Endothelial cell of umbilical vein (primary cell): ENCODE data around the gene DLGAP1. TPM values are rescaled to one million over a fixed set of nuclear protein-coding genes. Genes with fewer than 3 reads are reported as not detected.

Experiments
- BruUV-seq: library from RNA; stranded (reverse); fragments of 400-500 nt; replicated peaks from 2 replicates; lab custom pipeline; 2021; lab: Mats Ljungman, UMichigan
- CTCF ChIA-PET: fragments of 300-600, 350-600 bp; sonication (Branson Sonifier 250); formaldehyde crosslinking; loops from one replicate; lab custom pipeline; 2021; ENCODE audit warnings: antibody characterized with exemption, inconsistent platforms; lab: Charles Lee
- POLR2A ChIA-PET: fragments of 300-600, 350-600 bp; sonication (Branson Sonifier 250); formaldehyde crosslinking; loops from one replicate; lab custom pipeline; 2021; ENCODE audit warnings: antibody characterized with exemption, inconsistent platforms; lab: Charles Lee
- DNase-seq: peaks from one replicate; pipeline ENCODE4 v3.0.0-alpha.2; 2011; ENCODE audit warnings: low read depth, low spot score
- FAIRE-seq: peaks from 2 replicates; lab custom pipeline; 2011; peaks lifted over from hg19 to GRCh38; lab: Jason Lieb, UNC
- H2AFZ ChIP-seq: 2 replicates; pipeline ENCODE4 v1.6.0; 2012; ENCODE audit warnings: low read depth, low read length, control low read depth, inconsistent platforms
- H3K27ac ChIP-seq: 2 replicates; pipeline ENCODE4 v1.5.1; 2011; ENCODE audit warnings: low read depth, mild to moderate bottlenecking, control low read depth, low read length, moderate library complexity; ENCODE audit not compliant: insufficient read depth
- H3K27me3 ChIP-seq, 2 experiments: 2 replicates each; pipeline versions ENCODE4 v1.6.0 to v1.6.1; 2011; ENCODE audit warnings: low read length in 2 of 2, mixed read lengths in 1 of 2; ENCODE audit not compliant: control insufficient read depth in 2 of 2, insufficient read depth in 2 of 2
- H3K36me3 ChIP-seq, 2 experiments: 2 replicates in 1 of 2; 3 replicates in 1 of 2; pipeline ENCODE4 v1.5.1; 2011; ENCODE audit warnings: low read length in 2 of 2, mild to moderate bottlenecking in 1 of 2, moderate library complexity in 1 of 2; ENCODE audit not compliant: control insufficient read depth in 2 of 2, insufficient read depth in 2 of 2; ENCODE audit errors: extremely low read depth in 1 of 2
- H3K4me1 ChIP-seq: 3 replicates; pipeline ENCODE4 v1.5.1; 2011; ENCODE audit warnings: mild to moderate bottlenecking, low read length; ENCODE audit not compliant: control insufficient read depth, insufficient read depth; ENCODE audit errors: extremely low read depth
- H3K4me2 ChIP-seq: 2 replicates; pipeline ENCODE4 v1.6.1; 2011; ENCODE audit warnings: low read length, control low read depth, mixed read lengths; ENCODE audit not compliant: insufficient read depth
- H3K4me3 ChIP-seq, 3 experiments: fragments of 200-600 bp in 1 of 3; sonication (generic), shearing (Covaris generic) in 1 of 3; replicated peaks in 1 of 3; 2 replicates each; pipeline ENCODE4 v1.5.1; 2011 to 2016; ENCODE audit warnings: control low read depth in 3 of 3, low read length in 3 of 3, mild to moderate bottlenecking in 2 of 3, inconsistent platforms in 1 of 3, low read depth in 1 of 3, moderate library complexity in 1 of 3; ENCODE audit not compliant: insufficient read depth in 1 of 3
- H3K79me2 ChIP-seq: 2 replicates; pipeline ENCODE4 v1.6.0; 2012; ENCODE audit warnings: low read length, inconsistent platforms; ENCODE audit not compliant: control insufficient read depth, insufficient read depth
- H3K9ac ChIP-seq: replicated peaks from 2 replicates; pipeline ENCODE3; 2011; ENCODE audit warnings: low read length, control low read depth; ENCODE audit not compliant: insufficient read depth; ENCODE audit errors: extremely low read depth
- H3K9me1 ChIP-seq: replicated peaks from 3 replicates; pipeline ENCODE4 v1.6.0; 2011; ENCODE audit warnings: mild to moderate bottlenecking, low read length; ENCODE audit not compliant: control insufficient read depth, insufficient read depth; ENCODE audit errors: extremely low read depth
- H3K9me3 ChIP-seq: replicated peaks from 2 replicates; pipeline ENCODE4 v1.5.1; 2012; ENCODE audit warnings: low read length, inconsistent platforms; ENCODE audit not compliant: control insufficient read depth, insufficient read depth
- H4K20me1 ChIP-seq: replicated peaks from 2 replicates; pipeline ENCODE3; 2011; ENCODE audit warnings: mild to moderate bottlenecking, low read length; ENCODE audit not compliant: control insufficient read depth, insufficient read depth; ENCODE audit errors: extremely low read depth
- EZH2 ChIP-seq: IDR thresholded peaks from 2 replicates; pipeline ENCODE4 v1.6.1; 2012; ENCODE audit warnings: borderline replicate concordance, low read depth, mild to moderate bottlenecking, moderate library complexity, low read length, inconsistent platforms; ENCODE audit not compliant: severe bottlenecking
- MYC ChIP-seq: IDR thresholded peaks from one replicate; pipeline ENCODE4 v1.6.1; 2011; ENCODE audit warnings: mild to moderate bottlenecking, low read depth, low read length
- POLR2A ChIP-seq: IDR thresholded peaks from 2 replicates; pipeline ENCODE4 v1.6.1; 2012; ENCODE audit warnings: low read depth, mild to moderate bottlenecking, control low read depth, low read length
- POLR2AphosphoS5 ChIP-seq: IDR thresholded peaks from 2 replicates; pipeline ENCODE4 v1.6.1; 2012; ENCODE audit warnings: low read depth, mild to moderate bottlenecking, control low read depth, low read length, moderate library complexity; ENCODE audit not compliant: insufficient read depth
- dilution Hi-C: fragments of 300-500 bp; cut with MboI; formaldehyde crosslinking; loops from one replicate; pipeline ENCODE4 v1.15.0; 2019; ENCODE audit warnings: low sequenced_read_pairs; ENCODE audit not compliant: extremely low pct_ligation_motif_present
- intact Hi-C: fragments of 100-400 bp; cut with micrococcal nuclease; formaldehyde crosslinking; loops from one replicate; pipeline ENCODE4 v1.10.0; 2022
- polyA plus RNA-seq, 4 experiments: library from polyadenylated mRNA; depleted of rRNA in 3 of 4; stranded (reverse) in 3 of 4; unstranded in 1 of 4; fragments of >200 nt; gene quantifications; 2 replicates each; pipeline versions ENCODE4 v1.2.1 to v1.2.3, GENCODE V29; 2011 to 2012; ENCODE audit warnings: missing spikeins in 1 of 4
- total RNA-seq: library from RNA; stranded (reverse); gene quantifications from 2 replicates; pipeline ENCODE4 v1.2.3, GENCODE V29; 2021
- TF ChIP-seq, protein P1 (sequence below), 2 donors: IDR thresholded peaks; 1 replicate in 1 of 2; 2 replicates in 1 of 2; pipeline ENCODE4 v1.5.1; 2011; ENCODE audit warnings: low read length in 2 of 2, mild to moderate bottlenecking in 2 of 2, moderate library complexity in 2 of 2, control low read depth in 1 of 2, inconsistent platforms in 1 of 2, low read depth in 1 of 2; ENCODE audit not compliant: insufficient read depth in 1 of 2; ENCODE audit errors: extremely low read depth in 1 of 2
- TF ChIP-seq, protein P2 (sequence below): IDR thresholded peaks from 2 replicates; pipeline ENCODE4 v1.6.1; 2011; ENCODE audit not compliant: insufficient read depth, insufficient read length

Gene DLGAP1
- total and polyA plus RNA-seq, 2 donors (not counting 3 experiments of a cell fraction or from before 2014, with no cell fraction given): 0.04 TPM; not detected in 1

DNA sequence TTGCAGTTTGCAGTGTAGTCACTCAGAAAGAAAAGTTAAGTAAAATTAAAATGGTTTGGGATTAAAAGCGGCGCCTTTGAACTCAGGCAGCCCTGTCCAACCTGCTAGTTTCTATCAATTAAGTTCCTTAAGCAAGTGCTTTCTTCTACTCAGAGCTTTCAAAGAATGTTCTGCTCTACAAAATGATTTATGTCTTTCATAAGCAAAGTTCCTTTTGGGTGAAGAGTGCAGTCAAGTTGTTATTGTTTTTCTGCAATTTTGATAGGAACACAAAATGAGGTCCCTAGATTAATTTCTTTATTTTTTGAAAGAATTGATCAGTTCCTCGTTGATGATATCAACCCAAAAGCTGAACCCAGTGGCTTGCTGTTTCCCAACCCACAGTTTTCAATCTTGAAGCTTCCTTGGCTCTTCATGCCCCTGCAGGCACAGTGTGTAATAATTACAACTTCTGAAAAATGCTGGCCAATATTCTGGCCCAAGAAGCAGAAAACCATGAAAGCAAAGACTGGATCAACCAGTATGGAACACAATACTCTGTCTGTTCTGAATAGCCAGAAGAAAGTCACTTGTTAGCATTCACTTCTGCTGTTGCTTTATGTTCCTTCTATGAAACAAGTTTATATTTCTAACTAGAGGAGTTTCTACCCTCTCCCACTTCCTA lies 916.0 kb downstream of the DLGAP1 start:
- intact Hi-C loops: no loop called here
- no peaks in the 10 kb centered on the region for H4K20me1 ChIP-seq

More for the DNA sequence above, 916.0 kb downstream of the DLGAP1 start:
- CTCF ChIA-PET: interaction anchor here (1.0 to 1.6 kb wide), 3 partner anchors 10 to 127 kb away, joined by 3 to 4 read pairs (median 3); no protein-coding TSS in a partner anchor
- Histone ChIP-seq H3K4me3 (no peak overlapping the region), H3K9me3 (no peaks in the 10 kb centered on the region), H3K4me1 (no peaks in the 10 kb centered on the region), H3K79me2 (no peaks in the 10 kb centered on the region), H2AFZ (no peak overlapping the region), H3K36me3 (no peaks in the 10 kb centered on the region), H3K27me3 (peaks cover 6 to 11% of the 10 kb centered on the region in 2 experiments), H3K9ac (no peak overlapping the region), H3K4me2 (no peak overlapping the region), H3K27ac (no peak overlapping the region), H3K9me1 (no peaks in the 10 kb centered on the region)
- DNase-seq: no peak
- no TSS peak for BruUV-seq
- no peak for FAIRE-seq
- dilution Hi-C loops: no loop called here
- POLR2A ChIA-PET: no interaction called here
- TF ChIP-seq POLR2AphosphoS5 (no peak), MYC (no peak), POLR2A (no peak), EZH2 (no peak)
- TF ChIP-seq, protein P1, sequence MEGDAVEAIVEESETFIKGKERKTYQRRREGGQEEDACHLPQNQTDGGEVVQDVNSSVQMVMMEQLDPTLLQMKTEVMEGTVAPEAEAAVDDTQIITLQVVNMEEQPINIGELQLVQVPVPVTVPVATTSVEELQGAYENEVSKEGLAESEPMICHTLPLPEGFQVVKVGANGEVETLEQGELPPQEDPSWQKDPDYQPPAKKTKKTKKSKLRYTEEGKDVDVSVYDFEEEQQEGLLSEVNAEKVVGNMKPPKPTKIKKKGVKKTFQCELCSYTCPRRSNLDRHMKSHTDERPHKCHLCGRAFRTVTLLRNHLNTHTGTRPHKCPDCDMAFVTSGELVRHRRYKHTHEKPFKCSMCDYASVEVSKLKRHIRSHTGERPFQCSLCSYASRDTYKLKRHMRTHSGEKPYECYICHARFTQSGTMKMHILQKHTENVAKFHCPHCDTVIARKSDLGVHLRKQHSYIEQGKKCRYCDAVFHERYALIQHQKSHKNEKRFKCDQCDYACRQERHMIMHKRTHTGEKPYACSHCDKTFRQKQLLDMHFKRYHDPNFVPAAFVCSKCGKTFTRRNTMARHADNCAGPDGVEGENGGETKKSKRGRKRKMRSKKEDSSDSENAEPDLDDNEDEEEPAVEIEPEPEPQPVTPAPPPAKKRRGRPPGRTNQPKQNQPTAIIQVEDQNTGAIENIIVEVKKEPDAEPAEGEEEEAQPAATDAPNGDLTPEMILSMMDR (IDR thresholded peaks at IDR 0.05; ENCODE audit: extremely low read depth in 1 of 2, insufficient read depth in 1 of 2, low read depth in 1 of 2, low read length in 2 of 2): no peak
- TF ChIP-seq, protein P2, sequence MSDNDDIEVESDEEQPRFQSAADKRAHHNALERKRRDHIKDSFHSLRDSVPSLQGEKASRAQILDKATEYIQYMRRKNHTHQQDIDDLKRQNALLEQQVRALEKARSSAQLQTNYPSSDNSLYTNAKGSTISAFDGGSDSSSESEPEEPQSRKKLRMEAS: no peak
